Neural progenitor cell (in vitro differentiated cells): Measurements from ENCODE around the gene ARSK.

Experiments used
- CTCF ChIP-seq: fragments of 200-600 bp; sonication (generic); IDR thresholded peaks from 2 replicates; pipeline ENCODE4 v1.5.1; 2017; ENCODE audit warnings: antibody characterized with exemption, mild to moderate bottlenecking
- EZH2 ChIP-seq: fragments of 200-600 bp; sonication (generic); IDR thresholded peaks from 2 replicates; pipeline ENCODE4 v1.6.1; 2017; ENCODE audit warnings: antibody characterized with exemption, mild to moderate bottlenecking, moderate library complexity
- EZH2phosphoT487 ChIP-seq: fragments of 200-600 bp; sonication (generic); IDR thresholded peaks from 2 replicates; pipeline ENCODE4 v1.6.1; 2017; ENCODE audit warnings: antibody characterized with exemption

DNA sequence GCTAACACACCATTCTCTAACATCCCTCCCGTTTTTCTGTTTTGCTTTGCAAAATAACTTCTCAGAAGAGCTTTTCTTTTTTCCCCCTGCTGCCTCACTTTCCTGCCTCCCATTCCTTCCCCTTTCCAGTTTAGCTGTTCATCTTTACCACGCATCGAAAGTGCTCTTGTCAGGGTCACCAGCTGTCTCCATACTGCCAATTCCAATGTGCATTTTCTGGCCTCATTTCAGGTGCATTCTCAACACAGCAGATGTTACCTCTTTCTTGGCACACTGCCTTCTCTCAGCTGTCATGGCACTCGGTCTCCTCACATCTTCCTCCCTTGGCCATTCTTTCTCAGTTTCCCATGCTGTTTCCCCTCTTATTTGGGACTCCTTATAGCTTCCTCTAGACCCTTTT lies 9.5 kb downstream of the ARSK start:
- TF ChIP-seq CTCF, result no peak
- no peak for TF ChIP-seq EZH2
- TF ChIP-seq EZH2phosphoT487, result no peak
